NCI-H2196 treated with DMSO at 0.1 percent for 48 hours (cell line): ENCODE results near the gene ZNF808.
"Not testable (repeated sequence)": the region's sequence is repeated elsewhere in the genome, so short reads cannot be mapped to it uniquely, and the experiment has no call there.

ENCODE experiments used
- DNase-seq: peaks from one replicate; lab custom pipeline; 2025; ENCODE audit not compliant: unreplicated experiment; lab: John Stamatoyannopoulos, UW

The ZNF808 gene

GRCh38 chr19:52592301-52592700, 64.8 kb downstream of the ZNF808 start:
- DNase-seq = no peak

- not testable (repeated sequence) for DNase-seq
Observed at GRCh38 chr19:52593441-52593840, 66.0 kb downstream of the ZNF808 start.

- DNase-seq = no peak
Observed at GRCh38 chr19:52599241-52599640, 71.8 kb downstream of the ZNF808 start.

- no peak for DNase-seq
Observed at GRCh38 chr19:52600639-52601024, 73.2 kb downstream of the ZNF808 start.

GRCh38 chr19:52601025-52601973, 73.8 kb downstream of the ZNF808 start:
- DNase-seq = peak; percentile 57

GRCh38 chr19:52601974-52602366, 74.5 kb downstream of the ZNF808 start:
- not testable (repeated sequence) for DNase-seq

GRCh38 chr19:52602941-52603340, 75.5 kb downstream of the ZNF808 start:
- no peak for DNase-seq

GRCh38 chr19:52603558-52604207, 76.2 kb downstream of the ZNF808 start:
- no peak for DNase-seq
